ENCODE data around the gene CHORDC1. TPM values are rescaled to one million over a fixed set of nuclear protein-coding genes. Genes with fewer than 3 reads are reported as not detected.

CHORDC1 gene
- total and polyA plus RNA-seq, 2 of the 13 experiments (the other 11 are each of a cell fraction or from before 2014, with no cell fraction given) = 19.1 to 73.5 TPM

- peak; percentile 89; the same call in 1 of the 2 replicates for TF ChIP-seq FOXC1 (CRISPR knock-in tag; IDR thresholded peaks at IDR 0.05; ENCODE audit: borderline replicate concordance)
- TF ChIP-seq ZC3H13 (CRISPR knock-in tag; IDR thresholded peaks at IDR 0.05) = no peak
- 0 out of 2 replicates have a peak, but pooled peaks have one; percentile 68 for TF ChIP-seq DMTF1 (CRISPR knock-in tag; IDR thresholded peaks at IDR 0.05)
- TF ChIP-seq SNAPC4 (CRISPR knock-in tag; IDR thresholded peaks at IDR 0.05) = peak; percentile 32; the same call in 1 of the 2 replicates
- peak; percentile 91 for TF ChIP-seq TFAP4 (IDR thresholded peaks at IDR 0.05; ENCODE audit: borderline replicate concordance, low read depth)
- TF ChIP-seq BCL3 (CRISPR knock-in tag; IDR thresholded peaks at IDR 0.05) = no peak
- TF ChIP-seq HNRNPLL (IDR thresholded peaks at IDR 0.05; ENCODE audit: low read depth, low read length, poor library complexity, severe bottlenecking) = peak; percentile 79
- TF ChIP-seq ZIK1 (CRISPR knock-in tag; IDR thresholded peaks at IDR 0.05; ENCODE audit: borderline replicate concordance, low read depth) = peak; percentile 87
- TF ChIP-seq ZNF746 (CRISPR knock-in tag; IDR thresholded peaks at IDR 0.05) = peak; percentile 48; the same call in 1 of the 2 replicates
- peak; percentile 59; the same call in 1 of the 2 replicates for TF ChIP-seq ZNF34 (CRISPR knock-in tag; IDR thresholded peaks at IDR 0.05; ENCODE audit: borderline replicate concordance)
- peak; percentile 86 for TF ChIP-seq ZMYM4 (CRISPR knock-in tag; IDR thresholded peaks at IDR 0.05)
- TF ChIP-seq TMF1 (CRISPR knock-in tag; IDR thresholded peaks at IDR 0.05; ENCODE audit: low read depth) = peak; percentile 83
- no peak for TF ChIP-seq ZSCAN31 (CRISPR knock-in tag; IDR thresholded peaks at IDR 0.05; ENCODE audit: low read depth)
- TF ChIP-seq TRAFD1 (CRISPR knock-in tag; IDR thresholded peaks at IDR 0.05; ENCODE audit: borderline replicate concordance) = peak; percentile 70; the same call in 1 of the 2 replicates
- TF ChIP-seq RFX5 (IDR thresholded peaks at IDR 0.05; ENCODE audit: low read depth, low read length) = no peak
Measured at GRCh38 chr11:90222459-90223247, at the start of gene CHORDC1 (continued).
